Mucosa of gallbladder (tissue), 1 donor: ENCODE data around the gene TPRG1L. TPM values are rescaled to one million over a fixed set of nuclear protein-coding genes. Genes with fewer than 3 reads are reported as not detected.
A peak's percentile ranks its signal among the peaks of the same experiment; 100 is the strongest.

Experiments used
- DNase-seq: peaks from one replicate; pipeline ENCODE4 v3.0.0-alpha.2; 2020; ENCODE audit warnings: low spot score
- total RNA-seq: library from RNA; stranded (reverse); gene quantifications from one replicate; pipeline ENCODE4 v1.2.1, GENCODE V29; 2021
- donor health status: DM: no; HTN: no; CAD: no.

TPRG1L gene
- total RNA-seq, 1 donor from 2014 or later: 96.5 TPM

GRCh38 chr1:3663999-3664699, 39.3 kb downstream of the TPRG1L start:
- DNase-seq: no peak

- no peak for DNase-seq
Observed at GRCh38 chr1:3664700-3665375, 40.0 kb downstream of the TPRG1L start.

DNA sequence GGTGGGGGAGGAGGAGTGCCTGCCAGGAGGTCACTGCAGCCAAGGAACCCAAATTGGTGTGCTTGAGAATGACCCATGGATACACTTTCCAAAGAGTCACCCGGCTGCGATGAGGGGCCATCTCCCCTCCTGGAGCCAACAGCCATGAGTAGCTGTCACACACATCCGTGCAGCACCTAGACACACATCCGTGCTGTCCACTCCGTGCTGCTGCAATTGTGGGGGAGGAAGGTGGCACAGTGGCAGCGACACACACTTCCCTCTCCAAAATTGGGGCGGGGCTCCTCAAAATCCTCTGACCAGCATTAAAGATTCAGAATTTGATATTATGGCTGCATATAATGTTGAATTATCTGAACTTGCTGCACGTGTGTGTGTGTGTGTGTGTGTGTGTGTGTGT, 43.3 kb downstream of the TPRG1L start:
- DNase-seq: no peak

GRCh38 chr1:3668585-3669300, 43.9 kb downstream of the TPRG1L start:
- DNase-seq: peak; percentile 88

- DNase-seq: no peak
Observed at GRCh38 chr1:3669421-3669821, 44.6 kb downstream of the TPRG1L start.

- no peak for DNase-seq
Observed at GRCh38 chr1:3669971-3670431, 45.2 kb downstream of the TPRG1L start.

DNA sequence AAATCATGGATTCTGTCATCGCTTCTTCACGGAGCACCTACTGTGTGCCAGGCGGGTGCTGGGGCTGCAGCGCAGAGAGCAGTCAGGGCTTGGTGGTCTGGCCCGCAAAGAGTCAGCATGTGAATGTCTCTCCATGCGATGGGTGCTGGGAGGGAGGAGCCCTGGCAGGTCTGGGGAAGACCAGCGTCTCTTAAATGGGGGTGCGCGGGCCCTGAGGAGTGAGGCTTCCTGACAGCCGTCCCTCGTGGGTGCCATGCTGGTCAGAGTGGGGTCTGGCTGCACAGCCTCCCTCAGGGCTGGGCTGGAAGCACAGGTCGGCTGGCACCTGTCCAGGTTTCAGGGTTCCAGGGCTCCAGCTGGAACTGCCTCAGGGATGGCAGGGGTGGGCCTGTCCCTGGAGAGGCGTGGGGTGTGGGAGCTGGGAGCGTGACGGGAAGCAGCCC, 46.0 kb downstream of the TPRG1L start:
- no peak for DNase-seq

GRCh38 chr1:3671371-3672180, 46.8 kb downstream of the TPRG1L start:
- no peak for DNase-seq

DNA sequence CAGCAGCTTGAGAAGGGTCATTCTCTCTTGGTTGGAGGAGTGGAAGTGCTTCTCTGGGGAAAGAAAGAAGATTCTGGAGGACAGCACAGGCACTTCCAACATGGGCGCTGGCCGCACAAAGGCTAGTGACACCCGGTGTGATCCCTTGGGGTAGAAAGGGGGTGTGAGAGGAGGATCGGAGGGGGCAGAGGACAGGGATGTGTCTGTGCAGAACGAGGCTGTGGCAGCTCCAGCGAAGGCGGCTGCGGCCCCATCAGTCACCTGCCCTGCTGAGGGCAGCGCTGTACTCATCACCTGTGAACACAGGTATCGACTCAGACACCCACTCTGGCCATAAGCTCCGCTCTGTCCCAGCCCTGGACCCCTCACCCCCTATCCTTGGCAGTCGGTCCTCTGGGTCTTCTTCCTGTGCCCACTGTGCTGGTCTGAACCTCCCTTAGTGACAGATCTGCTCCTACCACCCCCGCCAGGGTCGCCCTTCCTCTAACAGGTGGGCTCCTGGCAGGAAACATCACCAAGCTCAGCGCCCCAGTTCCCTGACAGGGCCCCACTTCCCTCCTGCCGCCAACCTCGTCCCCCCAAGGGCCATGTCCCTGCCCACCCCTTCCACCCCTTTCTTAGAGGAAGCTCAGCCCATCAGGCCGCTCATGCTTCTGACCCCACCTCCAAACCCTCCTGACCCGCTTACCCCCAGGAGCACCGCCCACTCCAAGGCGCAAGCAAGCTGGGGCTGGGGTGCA, 47.6 kb downstream of the TPRG1L start:
- no peak for DNase-seq

GRCh38 chr1:3672971-3673361, 48.2 kb downstream of the TPRG1L start:
- no peak for DNase-seq

DNA sequence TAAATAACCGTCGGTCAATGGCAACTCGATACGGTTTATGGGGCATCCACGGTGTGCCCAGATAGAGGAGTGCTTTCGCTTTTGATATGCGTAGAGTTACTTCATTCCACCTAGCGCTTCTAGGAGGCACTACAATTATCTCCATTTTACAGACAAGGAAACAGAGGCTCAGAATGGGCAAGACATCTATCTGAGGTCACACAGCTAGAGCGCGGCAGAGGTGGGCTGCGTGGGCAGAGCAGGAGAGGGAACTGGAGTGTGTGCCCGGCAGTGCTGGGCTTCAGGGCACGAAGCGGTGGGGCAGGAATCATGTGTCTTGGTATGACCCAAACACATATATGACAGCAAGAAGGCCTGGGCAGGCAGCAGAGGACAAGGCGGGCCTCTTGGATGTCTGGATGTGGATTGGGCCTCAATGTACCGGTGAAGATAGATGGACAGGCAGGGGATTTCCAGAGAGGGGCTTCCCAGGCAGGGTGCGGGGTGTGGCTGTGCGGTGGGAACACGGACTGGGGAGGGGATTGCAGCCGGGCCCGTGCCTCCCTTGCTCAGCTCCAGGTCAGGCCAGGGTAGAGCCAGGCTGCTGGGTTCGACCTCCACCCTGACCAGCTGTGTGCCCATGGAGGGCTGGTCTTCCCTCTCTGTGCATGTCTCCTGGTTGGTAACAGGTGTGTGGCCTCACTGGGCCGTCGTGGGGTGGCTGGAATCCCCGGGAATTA, 48.7 kb downstream of the TPRG1L start:
- no peak for DNase-seq

GRCh38 chr1:3674100-3675094, 49.6 kb downstream of the TPRG1L start:
- DNase-seq: no peak

GRCh38 chr1:3675436-3675835, 50.6 kb downstream of the TPRG1L start:
- DNase-seq: no peak

GRCh38 chr1:3676581-3677470, 52.0 kb downstream of the TPRG1L start:
- DNase-seq: no peak

GRCh38 chr1:3677484-3677883, 52.7 kb downstream of the TPRG1L start:
- no peak for DNase-seq

DNA sequence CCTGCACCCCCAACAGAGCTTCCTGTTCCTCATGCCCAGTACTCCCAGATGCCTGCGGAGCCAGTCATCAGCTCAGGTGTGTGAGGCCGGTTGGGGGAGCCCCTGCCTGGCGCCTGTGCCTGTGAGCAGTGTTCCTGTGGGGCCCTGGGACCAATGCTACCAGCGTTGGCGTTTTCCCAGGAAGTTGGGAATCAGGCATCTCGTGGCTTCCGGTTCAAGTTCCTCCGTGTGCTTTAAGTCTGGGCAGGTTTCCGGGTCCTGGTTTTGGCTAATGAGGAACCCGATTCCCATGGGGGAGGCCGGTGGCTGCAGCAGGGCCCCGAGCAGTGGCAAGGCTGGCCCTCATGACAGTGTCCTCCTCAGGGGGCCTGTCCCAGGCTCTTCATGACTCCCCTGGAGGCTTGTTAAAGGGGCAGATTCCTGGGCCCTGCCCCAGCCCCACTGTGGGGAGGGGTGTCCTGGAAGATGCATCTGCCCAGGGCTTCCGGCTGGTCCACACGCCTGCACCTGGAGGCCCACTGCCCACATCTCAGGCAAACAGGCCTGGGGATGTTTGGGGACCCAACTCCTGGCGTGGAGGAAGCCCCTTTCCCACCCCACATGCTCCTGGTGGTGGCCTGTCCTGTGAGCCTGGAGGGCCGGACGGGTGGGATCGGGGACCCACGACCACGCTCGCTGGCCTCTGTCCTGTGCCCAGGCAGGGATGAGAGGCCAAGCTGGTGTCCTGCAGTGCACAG, 53.7 kb downstream of the TPRG1L start:
- no peak for DNase-seq

DNA sequence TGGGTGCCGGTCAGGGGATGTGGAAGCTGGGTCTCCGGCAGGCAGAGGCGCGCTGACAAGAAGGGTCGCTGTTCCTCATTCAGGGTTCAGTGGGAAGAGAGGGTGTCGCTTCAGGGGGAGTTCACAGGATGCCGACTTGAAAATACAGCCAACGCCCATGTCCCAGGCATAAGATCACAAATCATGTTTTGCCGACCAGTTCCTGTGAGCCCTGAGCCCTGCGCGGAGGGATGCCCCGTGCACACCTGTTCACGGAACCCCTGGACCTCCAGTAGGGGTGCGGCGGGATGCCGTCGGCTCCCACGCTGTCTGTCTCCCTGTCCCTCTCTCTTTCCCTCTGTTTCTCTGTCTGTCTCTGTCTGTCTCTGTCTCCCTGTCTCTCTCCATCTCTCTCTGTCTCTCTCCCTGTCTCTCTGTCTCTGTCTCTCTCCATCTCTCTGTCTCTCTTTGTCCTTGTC, 54.3 kb downstream of the TPRG1L start:
- DNase-seq: no peak
